ENCODE results near the gene HSPD1. TPM values are rescaled to one million over a fixed set of nuclear protein-coding genes. Genes with fewer than 3 reads are reported as not detected.

Gene HSPD1
- total and polyA plus RNA-seq, 9 of the 15 experiments (the other 6 are each of a cell fraction or from before 2014, with no cell fraction given): 398 to 1,014 (median 622) TPM

GRCh38 chr2:197499594-197500502 is at the start of gene HSPD1, which contains the start of gene HSPE1 (continued):
- TF ChIP-seq ID3 (CRISPR knock-in tag; IDR thresholded peaks at IDR 0.05) (no peak), ID3 (tag; IDR thresholded peaks at IDR 0.05) (no peak), RCOR1 (IDR thresholded peaks at IDR 0.05; ENCODE audit: borderline replicate concordance in 1 of 2, low read depth in 2 of 2, low read length in 2 of 2) (no peak)

- H3K9me1 ChIP-seq (ENCODE audit: control insufficient read depth, insufficient read depth, low read length): no peaks in the 10 kb centered on the region
- H3K27me3 ChIP-seq (ENCODE audit: control insufficient read depth in 2 of 2, insufficient read depth in 2 of 2, low read length in 2 of 2): no peaks in the 10 kb centered on the region
- in situ Hi-C loops (cut with MboI): no loop called here
- H3K4me2 ChIP-seq (ENCODE audit: insufficient read depth, low read length): no peak overlapping the region
- intact Hi-C loops (cut with micrococcal nuclease): no loop called here
- H3K9me3 ChIP-seq (replicated peaks; ENCODE audit: control insufficient read depth, insufficient read depth, low read depth, low read length): no peaks in the 10 kb centered on the region
- no peaks in the 10 kb centered on the region for H3K4me1 ChIP-seq (replicated peaks in 1 of 2; ENCODE audit: control insufficient read depth in 2 of 2, insufficient read depth in 2 of 2, low read length in 2 of 2)
- no peak overlapping the region for H3K4me3 ChIP-seq
- no peak overlapping the region for H3K9ac ChIP-seq (ENCODE audit: insufficient read depth in 1 of 2, low read depth in 2 of 2, low read length in 2 of 2)
- ATAC-seq (no peak), DNase-seq (ENCODE audit: extremely low read depth in 1 of 4, low spot score in 3 of 4) (no peak), FAIRE-seq (no peak)
- no peak overlapping the region for H3K27ac ChIP-seq (ENCODE audit: extremely low read depth, low read depth, low read length)
- POLR2A ChIA-PET: no interaction called here
- CTCF ChIA-PET (ENCODE audit: low intra/inter-chr PET ratio): no interaction called here
- H3K79me2 ChIP-seq (ENCODE audit: control insufficient read depth, insufficient read depth, low read length): no peaks in the 10 kb centered on the region
- H4K20me1 ChIP-seq (replicated peaks; ENCODE audit: control insufficient read depth, insufficient read depth, low read length): no peaks in the 10 kb centered on the region
- no TSS peak for BruUV-seq (replicated peaks)
- H2AFZ ChIP-seq (ENCODE audit: low read depth, low read length): no peak overlapping the region
- TF ChIP-seq TCF7 (IDR thresholded peaks at IDR 0.05; ENCODE audit: borderline replicate concordance) (no peak), RFX1 (IDR thresholded peaks at IDR 0.05) (no peak), ZNF766 (CRISPR knock-in tag; conservative IDR thresholded peaks at IDR 0.05) (no peak)
- peaks cover 34% of the 10 kb centered on the region for H3K36me3 ChIP-seq (ENCODE audit: control insufficient read depth, insufficient read depth, low read length)
- 79% methylated on average over 5 of the region's 5 CpGs for WGBS (ENCODE audit: insufficient coverage, low coverage, missing lambda C conversion rate)
Observed at GRCh38 chr2:197548582-197548981, 48.9 kb upstream of the HSPD1 start.

All from K562 (cell line).